SIG-M5 (cell line): ENCODE data around the gene CKLF.

Experiments used
- DNase-seq: peaks from one replicate; lab custom pipeline; 2025; lab: John Stamatoyannopoulos, UW

The CKLF gene

GRCh38 chr16:66517586-66518263 lies 34.7 kb upstream of the CKLF start:
- DNase-seq, result no peak

DNA sequence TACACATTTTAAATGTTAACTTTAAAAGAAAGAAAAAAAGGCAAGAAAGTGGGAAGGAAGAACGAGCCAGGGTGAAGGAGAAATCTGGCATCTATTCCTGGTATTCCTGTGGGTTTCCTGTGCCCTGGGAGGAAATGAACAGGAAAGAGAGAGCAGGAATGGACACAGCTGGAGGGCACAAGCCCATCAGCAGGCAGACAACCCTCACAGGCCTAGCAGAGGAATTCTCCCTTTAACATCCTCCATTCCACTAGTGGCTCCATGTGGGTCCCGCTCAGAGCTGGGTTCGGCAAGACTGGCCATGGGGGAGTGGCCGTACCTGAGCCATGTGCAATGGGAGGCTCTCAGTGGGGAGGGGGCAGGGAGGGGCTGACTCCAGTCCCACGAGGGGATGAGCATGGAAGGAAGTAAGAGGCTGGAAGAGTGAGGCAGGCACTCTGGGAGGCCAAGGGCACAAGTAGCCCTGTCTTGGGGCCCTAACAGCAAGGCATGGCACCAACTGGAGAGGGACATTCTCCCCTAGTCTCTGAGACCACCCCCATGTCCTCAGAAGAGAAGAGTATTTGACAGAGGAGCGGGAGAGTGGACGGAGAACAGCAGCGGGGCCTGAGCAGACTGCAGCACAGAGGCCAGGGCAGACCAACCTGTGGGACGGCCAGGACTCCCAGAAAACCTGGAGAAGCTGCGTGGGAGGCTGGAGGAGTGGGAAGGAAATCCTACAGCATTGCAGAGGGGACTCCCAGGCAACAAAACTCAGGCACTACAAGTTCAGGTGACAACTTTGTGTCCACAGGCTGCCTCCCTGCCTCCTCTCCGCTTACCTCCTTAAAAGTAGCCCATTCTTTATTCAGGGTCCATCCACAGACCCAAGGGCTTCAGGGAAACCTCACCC lies 32.6 kb upstream of the CKLF start:
- DNase-seq, result no peak

DNA sequence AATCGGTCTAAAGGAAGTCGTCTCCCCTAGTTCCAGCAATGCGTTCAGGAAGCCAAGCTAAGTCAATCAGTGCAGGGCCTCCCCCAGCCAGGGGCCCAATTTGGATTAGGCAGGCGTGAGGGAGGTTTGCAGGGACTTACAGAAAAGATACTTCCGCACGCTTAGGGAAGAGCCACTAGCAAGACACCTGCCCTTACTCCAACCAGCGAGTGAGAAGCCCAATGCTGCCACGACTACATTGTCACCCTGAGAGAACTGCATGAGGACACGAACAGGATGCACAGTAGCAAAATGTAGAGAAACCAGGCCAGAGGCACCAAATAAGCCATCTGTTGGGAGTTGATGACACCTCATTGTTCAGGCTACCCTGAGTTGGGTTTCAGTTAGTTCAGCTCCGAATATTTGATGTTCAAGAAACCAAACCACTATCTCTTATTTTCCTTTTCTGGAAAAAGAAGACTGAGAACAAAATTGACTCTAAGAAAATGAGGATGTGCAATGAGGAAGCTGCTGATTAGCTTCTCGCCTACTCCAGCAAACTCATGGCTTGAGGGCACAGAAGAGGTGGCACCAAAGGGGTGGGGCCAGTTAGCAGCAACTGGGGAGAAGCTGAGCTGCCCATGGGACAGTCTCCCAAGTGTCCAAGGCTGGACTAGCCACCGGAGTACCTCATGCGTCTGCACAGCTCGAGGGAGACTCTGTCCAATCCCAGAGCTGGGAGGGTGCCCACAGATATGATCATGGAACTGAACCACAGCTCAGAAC lies 31.8 kb upstream of the CKLF start:
- DNase-seq, result no peak

- no peak for DNase-seq
These were observed 31.1 kb upstream of the CKLF start for GRCh38 chr16:66521252-66521713.

DNA sequence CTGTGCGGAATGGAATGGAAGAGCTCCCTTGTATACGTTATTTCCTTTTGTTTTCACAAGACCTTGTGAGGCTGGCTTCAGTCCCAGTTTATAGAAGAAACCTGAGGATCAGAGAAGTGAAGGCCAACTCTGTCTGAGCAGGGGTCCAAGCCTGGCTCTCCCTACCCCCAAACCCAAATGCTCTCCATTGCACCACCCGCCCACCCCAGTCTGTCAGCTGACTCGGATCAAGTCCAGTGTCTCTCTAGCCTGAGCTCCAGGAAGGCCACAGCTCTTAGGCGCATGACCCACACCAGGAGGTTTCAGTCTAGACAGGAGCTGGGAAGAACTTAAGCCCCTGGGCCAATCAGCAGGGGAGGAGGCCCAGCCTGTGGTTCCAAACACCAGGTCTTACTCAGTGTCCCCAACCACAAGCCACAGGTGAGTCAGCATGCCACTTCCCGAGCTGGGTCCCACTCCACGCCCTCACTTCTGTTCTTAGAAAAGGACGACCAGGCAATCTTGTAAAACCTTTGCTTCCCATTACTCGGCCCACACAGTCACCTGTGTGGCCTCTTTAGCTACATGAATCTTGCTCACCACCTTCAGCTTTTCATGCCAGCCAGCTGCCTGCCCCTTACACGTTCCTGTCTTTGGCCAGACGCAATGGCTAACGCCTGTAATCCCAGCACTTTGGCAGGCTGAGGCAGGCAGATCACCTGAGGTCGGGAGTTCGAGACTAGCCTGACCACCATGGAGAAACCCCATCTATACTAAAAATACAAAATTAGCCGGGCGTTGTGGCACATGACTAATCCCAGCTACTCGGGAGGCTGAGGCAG lies 30.2 kb upstream of the CKLF start:
- DNase-seq, result peak; percentile 31

DNA sequence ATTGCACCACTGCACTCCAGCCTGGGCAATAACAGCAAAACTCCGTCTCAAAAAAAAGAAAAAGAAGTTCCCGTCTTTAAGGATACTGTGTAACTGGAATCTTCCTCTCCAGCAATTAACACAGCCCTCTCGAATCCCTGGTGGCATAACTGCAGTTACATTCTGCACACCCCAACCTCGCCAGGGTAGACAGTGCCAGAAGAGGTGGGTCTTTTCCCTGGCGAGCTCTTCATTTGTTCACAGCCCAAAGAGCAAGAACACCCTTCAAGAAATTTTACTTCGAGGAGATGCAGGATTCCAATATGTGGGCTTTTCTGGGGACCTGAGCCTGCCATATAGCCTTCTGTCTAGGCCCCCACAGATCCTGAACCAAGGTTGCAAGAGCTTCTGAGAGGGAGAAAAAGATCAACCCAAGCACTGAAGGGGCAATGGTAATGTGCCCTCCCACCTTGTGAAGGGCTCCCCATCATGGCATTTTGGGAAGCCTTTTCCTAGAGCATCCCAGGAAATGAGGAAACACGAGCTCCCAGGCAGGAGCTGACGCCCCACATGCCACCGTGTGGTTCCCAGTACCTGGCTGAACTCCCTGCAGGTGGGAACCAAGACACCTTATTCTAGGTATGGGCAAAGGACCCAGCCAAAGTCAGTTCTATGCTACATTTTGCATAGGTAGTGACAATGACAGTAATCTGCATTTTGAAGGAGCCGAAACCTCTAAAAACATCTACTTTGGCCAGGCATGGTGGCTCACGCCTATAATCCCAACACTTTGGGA lies 29.4 kb upstream of the CKLF start:
- DNase-seq, result no peak

DNA sequence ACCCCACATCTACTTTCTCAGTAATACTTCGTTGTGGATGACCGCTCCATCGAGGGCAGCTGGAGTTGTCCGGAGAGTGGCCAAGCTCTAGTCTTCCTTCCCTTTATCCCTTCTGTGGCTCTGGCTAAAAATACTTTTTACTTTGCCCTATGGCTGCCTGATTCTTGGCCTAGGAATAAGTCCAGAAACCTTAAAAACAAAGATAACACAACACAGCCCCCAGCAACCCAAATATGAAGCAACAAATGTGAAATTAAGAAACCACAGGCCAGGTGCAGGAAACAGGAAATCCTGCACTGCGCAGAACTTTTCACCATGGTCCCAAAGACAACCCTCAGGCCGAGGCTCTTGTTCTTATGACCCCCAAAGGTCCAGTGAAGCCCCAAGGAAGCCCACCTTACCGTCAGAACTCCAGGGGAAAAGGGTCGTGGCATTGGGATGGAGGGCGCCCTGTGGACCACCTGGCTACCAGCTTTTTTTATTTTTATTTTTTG lies 28.5 kb upstream of the CKLF start:
- peak; percentile 8 for DNase-seq

GRCh38 chr16:66524601-66525164 lies 27.7 kb upstream of the CKLF start:
- DNase-seq, result peak; percentile 84

- no peak for DNase-seq
These were observed 26.8 kb upstream of the CKLF start for GRCh38 chr16:66525396-66526180.

- DNase-seq, result no peak
These were observed 24.1 kb upstream of the CKLF start for GRCh38 chr16:66528294-66528693.

DNA sequence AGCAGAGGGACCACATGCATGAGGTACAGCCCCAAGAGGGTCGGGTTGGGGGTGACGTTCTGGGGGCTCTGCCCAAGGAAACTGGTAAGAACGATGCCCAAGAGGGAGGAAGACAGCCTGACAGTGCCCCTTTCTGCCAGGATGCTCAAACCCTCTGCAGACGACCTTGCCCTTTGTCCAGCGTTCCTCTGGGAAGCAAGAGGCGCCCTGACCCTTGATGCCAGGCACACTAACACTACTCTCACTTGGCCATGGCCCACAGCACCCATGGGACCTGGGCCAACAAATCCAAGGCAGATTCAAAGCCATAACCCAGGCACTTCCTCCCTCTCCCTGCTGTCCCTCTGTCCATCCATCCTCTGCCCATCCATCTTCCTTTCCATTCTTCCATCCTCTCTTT lies 22.9 kb upstream of the CKLF start:
- no peak for DNase-seq

GRCh38 chr16:66534376-66534799 lies 18.0 kb upstream of the CKLF start:
- DNase-seq, result no peak

GRCh38 chr16:66536525-66536924 lies 15.9 kb upstream of the CKLF start:
- DNase-seq, result no peak

DNA sequence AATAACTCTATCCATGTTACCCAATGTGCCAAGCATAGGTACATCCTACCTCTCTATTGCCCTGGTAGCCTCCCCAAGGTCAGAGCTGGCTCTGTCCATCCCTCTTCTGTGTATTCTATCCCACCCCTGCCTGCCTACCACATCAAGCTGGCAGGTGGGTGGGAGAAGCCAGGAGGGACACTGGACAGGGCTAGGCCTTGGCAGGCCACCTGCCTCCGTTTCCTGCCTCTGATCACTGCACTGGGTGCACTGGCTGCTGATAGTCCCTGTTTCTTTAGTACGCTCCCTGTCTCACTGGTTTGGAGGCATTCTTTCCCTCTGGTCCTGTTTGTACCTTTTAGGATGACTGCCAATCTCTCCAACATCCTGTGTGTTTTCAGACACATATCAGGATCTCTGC lies 15.1 kb upstream of the CKLF start:
- no peak for DNase-seq

GRCh38 chr16:66538910-66539309 lies 13.5 kb upstream of the CKLF start:
- DNase-seq, result no peak

DNA sequence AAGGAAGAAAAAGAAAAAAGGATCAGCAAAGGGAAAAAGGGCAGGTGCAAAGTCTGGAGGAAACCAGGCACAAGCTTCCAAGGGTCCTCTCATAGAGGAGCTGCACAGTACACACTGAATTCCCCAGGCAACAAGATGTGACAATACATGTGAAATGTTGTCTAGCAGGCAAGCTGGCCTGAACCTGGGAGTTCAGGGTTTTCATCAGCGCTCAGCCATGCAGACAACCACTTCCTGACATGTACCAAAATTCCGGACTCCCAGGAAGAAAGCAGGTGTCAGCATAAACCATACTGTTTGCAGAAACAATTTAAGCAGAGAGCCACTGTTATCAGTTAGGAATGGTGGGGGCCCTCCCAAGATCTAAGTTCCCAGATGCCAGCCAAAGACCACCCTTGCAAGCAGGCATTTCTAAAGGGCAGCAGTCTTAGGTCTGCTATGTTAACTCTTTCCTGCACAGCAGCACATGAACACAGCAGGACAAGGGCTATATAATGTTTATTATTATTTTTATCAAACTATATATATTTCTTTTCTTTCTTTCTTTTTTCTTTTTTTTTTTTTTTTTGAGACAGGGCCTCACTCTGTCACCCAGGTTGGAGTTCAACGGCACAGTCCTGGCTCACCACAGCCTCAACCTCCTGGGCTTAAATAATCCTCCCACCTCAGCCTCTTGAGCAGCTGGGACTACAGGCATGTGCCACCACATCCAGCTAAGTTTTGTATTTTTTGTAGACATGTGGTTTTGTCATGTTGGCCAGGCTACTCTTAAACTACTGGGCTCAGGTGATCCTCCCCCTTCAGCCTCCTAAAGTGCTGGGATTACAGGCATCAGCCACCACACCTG lies 12.5 kb upstream of the CKLF start:
- DNase-seq, result no peak

- DNase-seq, result no peak
These were observed 10.7 kb upstream of the CKLF start for GRCh38 chr16:66541388-66542355.
